Mucosa of rectum (tissue), 2 donors: ENCODE measurements around the gene SLC9C2.
A peak's percentile ranks its signal among the peaks of the same experiment; 100 is the strongest.
"Not testable (repeated sequence)": the region's sequence is repeated elsewhere in the genome, so short reads cannot be mapped to it uniquely, and the experiment has no call there.

Source experiments
- H3K27ac ChIP-seq, 2 donors: one replicate each; pipeline ENCODE4 v1.7.0; 2013; ENCODE audit warnings: inconsistent platforms in 2 of 2, low read depth in 2 of 2, low read length in 2 of 2
- H3K27me3 ChIP-seq, 2 donors: one replicate each; pipeline ENCODE4 v1.7.0; 2013; ENCODE audit warnings: low read length in 2 of 2; ENCODE audit not compliant: control insufficient read depth in 2 of 2, insufficient read depth in 2 of 2
- H3K36me3 ChIP-seq, 2 donors: one replicate each; pipeline ENCODE4 v1.7.0; 2013; ENCODE audit warnings: low read length in 2 of 2; ENCODE audit not compliant: control insufficient read depth in 2 of 2, insufficient read depth in 2 of 2
- H3K4me1 ChIP-seq, 2 donors: one replicate each; pipeline ENCODE4 v1.7.0; 2013; ENCODE audit warnings: low read length in 2 of 2, mild to moderate bottlenecking in 1 of 2; ENCODE audit not compliant: control insufficient read depth in 2 of 2, insufficient read depth in 2 of 2
- H3K4me3 ChIP-seq, 2 donors: one replicate each; pipeline ENCODE4 v1.7.0; 2013; ENCODE audit warnings: low read length in 2 of 2
- H3K9ac ChIP-seq, 2 donors: one replicate each; pipeline ENCODE4 v1.7.0; 2013; ENCODE audit warnings: low read length in 2 of 2, low read depth in 1 of 2, mild to moderate bottlenecking in 1 of 2
- H3K9me3 ChIP-seq, 2 donors: one replicate each; pipeline ENCODE4 v1.7.0; 2013; ENCODE audit warnings: low read length in 2 of 2; ENCODE audit not compliant: control insufficient read depth in 2 of 2
- donor health status: healthy.
- donor health status: Normal muscosa, but diverticular disease.

SLC9C2 gene

DNA sequence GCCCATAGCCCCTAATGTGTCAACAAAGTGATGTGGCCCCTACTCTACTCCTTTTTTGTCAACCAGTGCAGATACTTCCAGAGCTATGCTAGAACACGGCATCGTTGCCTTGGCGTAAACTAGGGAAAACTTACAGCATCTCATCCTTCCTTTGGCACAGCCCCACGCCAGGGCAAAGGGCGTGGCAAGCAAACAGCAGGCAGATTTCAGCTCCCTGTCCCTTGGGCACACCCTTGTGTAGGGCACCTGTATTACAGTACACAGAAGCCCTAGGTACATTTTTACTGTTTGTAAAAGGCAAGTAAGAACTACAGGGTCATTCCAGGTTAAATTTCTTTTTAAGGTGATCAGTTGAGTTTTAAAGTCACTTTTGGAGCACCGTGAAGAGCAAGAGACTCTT is 96.4 kb downstream of the SLC9C2 start:
- no peaks in the 10 kb centered on the region for H3K27me3 ChIP-seq
- H3K27ac ChIP-seq = peak overlapping the region in 1 of 2 donors; percentile 48
- no peak overlapping the region for H3K9ac ChIP-seq
- H3K36me3 ChIP-seq = no peaks in the 10 kb centered on the region
- H3K9me3 ChIP-seq = no peaks in the 10 kb centered on the region
- H3K4me1 ChIP-seq = peaks cover 9 to 10% of the 10 kb centered on the region in 2 donors
- H3K4me3 ChIP-seq = no peak overlapping the region

GRCh38 chr1:173505391-173505790 is 97.5 kb downstream of the SLC9C2 start:
- H3K27ac ChIP-seq = no peak overlapping the region
- H3K9ac ChIP-seq = no peak overlapping the region
- H3K4me3 ChIP-seq = no peak overlapping the region
- no peaks in the 10 kb centered on the region for H3K9me3 ChIP-seq
- H3K27me3 ChIP-seq = no peaks in the 10 kb centered on the region
- peaks cover 9 to 10% of the 10 kb centered on the region in 2 donors for H3K4me1 ChIP-seq
- no peaks in the 10 kb centered on the region for H3K36me3 ChIP-seq

DNA sequence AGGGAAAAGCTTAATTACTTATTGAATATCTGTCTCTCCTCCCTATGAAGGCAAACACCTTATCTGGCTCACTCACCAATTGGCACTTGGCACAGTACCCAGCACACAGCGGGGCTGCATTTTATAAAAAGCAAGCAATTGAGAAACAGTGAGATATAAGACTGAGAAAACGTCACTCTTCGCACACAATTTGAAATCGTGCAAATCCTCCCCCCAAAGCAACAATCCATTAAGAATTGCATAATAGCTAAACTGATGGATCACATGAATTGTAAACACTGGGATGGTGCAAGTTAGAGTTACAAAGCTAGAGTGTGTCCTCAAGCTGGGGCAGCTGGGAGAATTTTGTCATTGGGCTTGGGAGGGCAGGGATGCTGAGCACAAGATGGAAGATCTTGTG is 98.6 kb downstream of the SLC9C2 start:
- Histone ChIP-seq H3K4me3 (no peak overlapping the region), H3K36me3 (no peaks in the 10 kb centered on the region)

DNA sequence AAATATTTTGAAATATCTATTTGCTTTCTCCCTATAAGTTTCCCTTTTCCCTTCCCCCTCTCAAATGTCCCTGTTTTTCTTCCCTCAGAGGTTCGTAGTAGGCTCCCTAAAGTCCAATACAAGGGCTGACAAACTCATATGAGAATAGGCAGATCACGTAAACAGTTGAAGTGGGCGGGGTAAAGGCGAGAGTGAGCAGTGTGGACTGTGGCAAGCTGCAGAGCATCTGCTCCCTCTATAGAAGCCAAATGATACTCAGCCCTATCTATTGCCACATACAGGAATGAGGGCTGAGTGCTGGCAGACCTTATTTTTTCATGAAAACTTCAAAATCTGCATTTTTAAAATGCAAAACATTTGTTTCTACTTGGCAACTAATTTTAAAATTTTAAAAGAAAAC is 99.5 kb downstream of the SLC9C2 start:
- no peak overlapping the region for H3K27ac ChIP-seq
- H3K9me3 ChIP-seq = no peaks in the 10 kb centered on the region
- no peaks in the 10 kb centered on the region for H3K36me3 ChIP-seq
- no peaks in the 10 kb centered on the region for H3K27me3 ChIP-seq
- H3K4me3 ChIP-seq = no peak overlapping the region
- no peak overlapping the region for H3K9ac ChIP-seq
- peaks cover 9 to 10% of the 10 kb centered on the region in 2 donors for H3K4me1 ChIP-seq

More for the DNA sequence above, 98.6 kb downstream of the SLC9C2 start:
- no peaks in the 10 kb centered on the region for H3K9me3 ChIP-seq
- H3K9ac ChIP-seq = no peak overlapping the region
- peaks cover 9 to 10% of the 10 kb centered on the region in 2 donors for H3K4me1 ChIP-seq
- no peaks in the 10 kb centered on the region for H3K27me3 ChIP-seq
- no peak overlapping the region for H3K27ac ChIP-seq

DNA sequence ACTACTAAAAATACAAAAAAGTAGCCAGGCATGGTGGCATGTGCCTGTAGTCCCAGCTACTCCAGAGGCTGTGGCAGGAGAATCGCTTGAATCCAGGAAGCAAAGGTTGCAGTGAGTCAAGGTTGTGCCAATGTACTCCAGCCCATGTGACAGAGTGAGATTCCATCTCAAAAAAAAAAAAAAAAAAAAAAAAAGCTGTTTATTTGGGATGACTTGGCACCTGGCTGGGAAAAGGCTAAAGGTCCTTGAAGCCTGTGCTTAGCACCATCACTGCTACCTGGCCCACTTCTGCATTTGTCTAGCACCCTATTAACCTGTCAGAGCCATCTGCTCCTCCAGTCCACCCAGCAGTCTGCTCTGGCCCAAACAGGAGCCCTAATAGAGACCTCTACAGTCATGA is 100.8 kb downstream of the SLC9C2 start:
- peaks cover 3 to 4% of the 10 kb centered on the region in 2 donors for H3K4me1 ChIP-seq
- no peaks in the 10 kb centered on the region for H3K36me3 ChIP-seq
- no peak overlapping the region for H3K4me3 ChIP-seq
- H3K27ac ChIP-seq = no peak overlapping the region
- H3K9me3 ChIP-seq = no peaks in the 10 kb centered on the region
- no peak overlapping the region for H3K9ac ChIP-seq
- H3K27me3 ChIP-seq = no peaks in the 10 kb centered on the region

- Histone ChIP-seq H3K4me3 (no peak overlapping the region), H3K9me3 (no peaks in the 10 kb centered on the region), H3K4me1 (peaks cover 0 to 2% of the 10 kb centered on the region in 2 donors), H3K9ac (no peak overlapping the region), H3K27me3 (no peaks in the 10 kb centered on the region), H3K36me3 (no peaks in the 10 kb centered on the region), H3K27ac (no peak overlapping the region)
Measured at GRCh38 chr1:173499729-173500128, 103.1 kb downstream of the SLC9C2 start.

GRCh38 chr1:173496757-173497320 is 106.0 kb downstream of the SLC9C2 start:
- no peak overlapping the region for H3K9ac ChIP-seq
- no peak overlapping the region for H3K4me3 ChIP-seq
- H3K27ac ChIP-seq = peak overlapping the region in 1 of 2 donors; percentile 19
- H3K4me1 ChIP-seq = peaks cover 0 to 2% of the 10 kb centered on the region in 2 donors
- H3K9me3 ChIP-seq = no peaks in the 10 kb centered on the region
- H3K27me3 ChIP-seq = no peaks in the 10 kb centered on the region
- no peaks in the 10 kb centered on the region for H3K36me3 ChIP-seq

- Histone ChIP-seq H3K4me3 (no peak overlapping the region), H3K27ac (no peak overlapping the region), H3K4me1 (peaks cover 0 to 2% of the 10 kb centered on the region in 2 donors), H3K9ac (no peak overlapping the region), H3K36me3 (no peaks in the 10 kb centered on the region), H3K9me3 (no peaks in the 10 kb centered on the region), H3K27me3 (no peaks in the 10 kb centered on the region)
Measured at GRCh38 chr1:173495609-173496267, 107.1 kb downstream of the SLC9C2 start.

GRCh38 chr1:173493125-173493524 is 109.7 kb downstream of the SLC9C2 start:
- not testable (repeated sequence) for H3K27me3 ChIP-seq, H3K9me3 ChIP-seq, H3K4me3 ChIP-seq, H3K27ac ChIP-seq, H3K9ac ChIP-seq, H3K4me1 ChIP-seq
- H3K36me3 ChIP-seq = peaks cover 12 to 13% of the 10 kb centered on the region in 2 donors

GRCh38 chr1:173491508-173491907 is 111.4 kb downstream of the SLC9C2 start:
- no peaks in the 10 kb centered on the region for H3K27me3 ChIP-seq

More at GRCh38 chr1:173491508-173491907, 111.4 kb downstream of the SLC9C2 start:
- H3K9ac ChIP-seq = no peak overlapping the region
- no peaks in the 10 kb centered on the region for H3K9me3 ChIP-seq
- H3K4me3 ChIP-seq = no peak overlapping the region
- peaks cover 27 to 29% of the 10 kb centered on the region in 2 donors for H3K36me3 ChIP-seq
- no peak overlapping the region for H3K27ac ChIP-seq
- H3K4me1 ChIP-seq = no peaks in the 10 kb centered on the region
